GM18868 (cell line): ENCODE results near the gene PML.
"Not testable (repeated sequence)": the region's sequence is repeated elsewhere in the genome, so short reads cannot be mapped to it uniquely, and the experiment has no call there.

Source experiments
- ATAC-seq: cut with Tn5 transposase; IDR thresholded peaks from one replicate; pipeline ENCODE4 v1.9.1; 2021; ENCODE audit warnings: mild to moderate bottlenecking, moderate library complexity; ENCODE audit not compliant: unreplicated experiment

PML gene

GRCh38 chr15:73959012-73959581, 35.4 kb upstream of the PML start:
- no peak for ATAC-seq

DNA sequence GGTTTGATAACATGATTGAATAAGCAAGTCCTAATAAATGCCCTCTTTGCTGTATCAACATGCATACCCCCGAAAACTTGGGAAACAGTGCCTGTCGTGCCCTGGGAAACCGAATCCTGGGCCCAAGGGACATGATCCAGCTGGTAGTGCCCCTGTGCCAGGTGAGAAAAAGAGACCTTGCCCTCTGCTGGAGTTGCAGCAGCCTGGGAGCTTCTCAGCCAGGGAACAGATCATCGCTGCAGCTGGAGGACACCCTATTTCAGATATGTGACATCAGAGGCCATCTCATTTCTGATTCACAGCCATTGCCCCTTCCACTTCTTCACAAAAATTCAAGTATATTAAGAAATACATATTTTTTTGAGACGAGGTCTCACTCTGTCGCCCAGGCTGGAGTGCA, 34.7 kb upstream of the PML start:
- ATAC-seq = no peak

GRCh38 chr15:73960472-73961070, 33.9 kb upstream of the PML start:
- ATAC-seq = not testable (repeated sequence)

DNA sequence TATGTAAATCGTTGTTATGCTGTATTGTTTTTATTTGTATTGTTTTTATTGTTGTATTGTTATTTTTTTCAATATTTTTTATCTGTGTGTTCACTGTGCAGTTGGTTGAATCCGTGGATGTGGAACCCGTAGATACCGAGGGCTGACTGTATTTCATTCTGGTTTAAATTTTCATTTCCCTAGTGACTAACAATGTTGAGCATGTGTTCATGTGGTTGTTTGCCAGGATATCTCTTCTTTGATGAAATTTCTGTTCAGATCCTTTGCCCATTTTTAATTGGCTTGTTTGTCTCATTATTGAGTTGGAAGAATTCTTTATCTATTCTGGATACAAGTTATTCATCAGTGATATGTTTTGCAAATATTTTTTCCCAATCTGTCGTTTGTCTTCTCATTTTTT, 32.1 kb upstream of the PML start:
- ATAC-seq = no peak

DNA sequence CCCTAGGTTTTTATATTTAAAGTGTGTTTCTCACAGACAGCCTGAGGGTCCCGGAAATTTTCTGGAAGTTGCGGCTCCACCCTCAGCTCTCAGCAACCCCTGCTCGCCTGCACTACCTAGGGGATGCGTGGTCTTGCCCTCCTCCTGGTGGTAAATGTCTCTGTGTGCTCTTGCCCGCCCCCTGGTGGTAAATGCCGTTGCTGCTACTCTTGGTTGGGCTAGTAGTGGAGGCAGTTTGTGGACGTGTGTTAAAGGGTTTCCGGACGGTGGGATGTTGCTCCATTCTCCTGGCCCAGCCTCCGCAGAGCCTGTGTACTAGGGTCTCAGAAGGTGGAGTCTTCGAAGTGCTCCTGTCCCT, 29.8 kb upstream of the PML start:
- no peak for ATAC-seq

DNA sequence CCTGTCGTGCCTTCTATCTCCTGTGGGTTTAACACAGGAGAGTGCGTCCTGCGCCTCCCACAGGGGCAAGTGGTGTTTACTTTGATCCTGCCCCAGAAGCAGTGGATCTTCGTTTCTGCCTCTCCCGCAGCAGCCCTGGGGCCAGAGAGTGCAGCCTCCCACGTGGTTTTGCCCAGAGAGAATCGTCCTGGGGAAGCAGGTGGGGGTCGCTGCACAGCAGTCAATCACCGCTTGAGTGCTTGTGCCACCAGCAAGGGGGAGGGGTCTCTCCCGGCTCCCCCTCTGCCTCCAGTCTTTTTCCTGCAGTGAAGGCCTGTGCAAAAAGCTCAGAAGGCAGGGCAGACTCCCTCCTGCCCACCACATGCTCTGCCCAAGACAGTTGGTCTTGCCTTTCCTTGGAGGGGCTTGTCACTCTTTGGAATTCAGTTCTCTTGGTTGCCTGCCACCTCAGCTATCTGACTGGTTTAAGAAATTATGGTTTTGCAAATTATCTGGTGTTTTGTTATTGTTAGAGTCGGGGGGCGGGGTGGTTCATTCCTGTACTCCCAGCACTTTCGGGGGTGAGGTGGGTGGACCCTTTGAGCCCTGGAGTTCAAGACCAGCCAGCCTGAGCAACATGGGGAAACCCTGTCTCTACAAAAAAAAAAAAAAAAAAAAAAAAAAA, 29.3 kb upstream of the PML start:
- no peak for ATAC-seq

DNA sequence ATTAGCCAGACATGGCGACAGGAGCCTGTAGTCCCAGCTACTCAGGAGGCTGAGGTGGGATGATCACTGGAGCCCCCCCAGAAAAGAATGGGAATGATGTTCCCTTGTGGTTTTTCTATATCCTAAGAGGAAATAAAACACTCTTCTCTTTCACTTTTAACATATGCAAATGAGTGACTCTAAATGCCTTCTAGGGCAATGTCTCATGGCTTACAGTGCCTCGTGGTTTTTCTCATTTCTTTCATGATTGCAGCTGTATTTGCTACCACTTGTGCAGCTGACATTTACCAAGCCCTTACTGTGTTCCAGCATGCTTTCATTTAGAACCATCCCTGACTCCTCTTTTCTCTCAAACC, 28.8 kb upstream of the PML start:
- ATAC-seq = no peak

- no peak for ATAC-seq
Measured at GRCh38 chr15:73968461-73968860, 26.1 kb upstream of the PML start.

GRCh38 chr15:73969151-73969759, 25.3 kb upstream of the PML start:
- no peak for ATAC-seq

DNA sequence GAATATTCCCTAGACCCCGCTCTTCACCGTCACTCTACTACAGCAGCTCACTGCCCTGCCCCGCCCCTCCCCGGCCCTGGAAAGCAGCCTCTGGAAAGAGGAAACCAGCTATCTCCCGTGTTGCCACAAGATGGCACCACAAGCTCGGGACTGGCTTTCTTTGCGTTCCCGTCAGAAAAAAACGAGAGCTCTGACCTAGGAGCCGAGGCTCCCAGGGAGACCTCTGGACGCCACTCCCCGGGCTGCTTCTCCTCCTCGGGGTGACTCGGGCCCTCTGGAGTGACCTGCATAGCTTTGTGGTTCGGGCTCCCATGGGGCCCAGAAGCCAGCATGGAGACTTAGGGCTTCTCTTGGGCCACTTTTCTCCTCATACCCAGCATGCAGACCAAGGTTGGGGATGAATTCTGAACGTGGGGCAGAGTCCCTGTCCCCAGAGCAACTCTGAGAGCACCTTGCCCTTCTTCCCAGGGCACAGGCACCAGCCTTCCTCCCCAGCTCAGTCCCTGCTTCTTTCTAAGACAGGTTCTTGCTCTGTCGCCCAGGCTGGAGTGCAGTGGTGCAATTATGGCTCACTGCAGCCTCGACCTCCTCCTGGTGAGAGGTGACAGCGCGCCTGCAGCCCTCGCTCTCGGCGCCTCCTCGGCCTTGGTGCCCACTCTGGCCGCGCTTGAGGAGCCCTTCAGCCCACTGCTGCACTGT, 21.4 kb upstream of the PML start:
- ATAC-seq = no peak

- not testable (repeated sequence) for ATAC-seq
Measured at GRCh38 chr15:73973683-73974200, 20.8 kb upstream of the PML start.

DNA sequence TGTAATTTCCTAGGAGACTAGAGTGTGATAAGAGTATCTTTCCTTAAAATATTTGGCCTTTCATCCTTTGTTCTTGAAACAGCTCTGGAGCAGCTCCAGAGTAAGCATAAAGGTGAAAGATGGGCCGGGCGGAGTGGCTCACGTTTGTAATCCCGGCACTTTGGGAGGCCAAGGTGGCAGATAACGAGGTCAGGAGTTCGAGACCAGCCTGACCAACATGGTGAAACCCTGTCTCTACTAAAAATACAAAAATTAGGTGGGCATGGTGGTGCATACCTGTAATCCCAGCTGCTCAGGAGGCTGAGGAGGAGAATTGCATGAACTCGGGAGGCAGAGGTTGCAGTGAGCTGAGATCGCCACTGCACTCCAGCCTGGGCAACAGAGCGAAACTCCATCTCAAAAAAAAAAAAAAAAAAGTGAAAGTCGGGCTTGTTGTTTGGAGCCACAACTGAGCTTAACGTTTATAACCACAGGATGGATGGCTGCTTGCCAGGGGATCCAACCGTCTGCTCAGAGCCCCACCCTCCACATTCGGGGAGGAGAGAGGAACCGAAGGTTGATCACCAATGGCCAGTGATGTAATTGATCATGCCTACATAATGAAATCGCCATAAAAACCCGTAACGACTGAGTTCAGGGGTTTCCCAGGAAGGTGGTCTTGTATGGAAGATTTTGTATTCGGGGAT, 18.9 kb upstream of the PML start:
- not testable (repeated sequence) for ATAC-seq

GRCh38 chr15:73978896-73979295, 15.6 kb upstream of the PML start:
- ATAC-seq = no peak

DNA sequence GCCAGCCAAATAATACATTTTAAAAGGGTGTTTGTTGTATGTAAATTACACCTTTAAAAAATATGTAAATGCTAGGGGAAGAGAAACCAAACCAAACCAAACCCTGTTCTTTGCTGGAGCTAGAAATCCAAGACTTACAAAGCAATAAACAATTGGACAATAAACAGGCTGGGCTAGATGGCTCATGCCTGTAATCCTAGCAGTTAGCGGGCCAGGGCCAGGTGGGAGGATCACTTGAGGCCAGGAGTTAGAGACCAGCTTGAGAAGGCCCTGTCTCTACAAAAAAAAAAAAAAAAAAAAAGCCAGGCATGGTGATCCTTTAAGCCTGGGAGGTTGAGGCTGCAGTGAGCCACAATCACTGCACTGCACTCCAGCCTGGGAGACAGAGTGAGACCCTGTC, 14.9 kb upstream of the PML start:
- ATAC-seq = no peak

DNA sequence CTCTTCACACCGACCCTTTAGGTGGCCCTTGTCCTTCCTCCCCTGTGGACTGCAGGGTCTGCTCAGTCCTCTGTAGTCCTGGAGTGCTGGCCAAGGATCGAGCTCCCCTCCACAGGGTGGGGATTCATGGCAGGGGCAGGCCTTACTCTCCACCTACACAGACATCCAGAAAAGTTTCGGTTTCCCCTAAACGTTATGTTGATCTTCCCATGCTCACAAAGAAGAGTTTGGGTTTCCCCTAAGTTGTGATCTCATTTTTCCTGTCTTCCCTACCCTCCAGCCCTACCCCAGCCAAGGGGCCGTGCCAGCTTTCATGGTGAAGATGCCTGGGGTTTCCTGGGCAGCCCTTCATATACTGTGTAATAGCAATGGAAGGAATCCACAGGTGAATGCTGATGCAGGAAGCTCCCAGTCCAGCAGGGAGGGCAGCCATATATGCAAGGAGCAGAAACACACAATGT, 12.7 kb upstream of the PML start:
- ATAC-seq = no peak

GRCh38 chr15:73982222-73982962, 12.1 kb upstream of the PML start:
- ATAC-seq = no peak

DNA sequence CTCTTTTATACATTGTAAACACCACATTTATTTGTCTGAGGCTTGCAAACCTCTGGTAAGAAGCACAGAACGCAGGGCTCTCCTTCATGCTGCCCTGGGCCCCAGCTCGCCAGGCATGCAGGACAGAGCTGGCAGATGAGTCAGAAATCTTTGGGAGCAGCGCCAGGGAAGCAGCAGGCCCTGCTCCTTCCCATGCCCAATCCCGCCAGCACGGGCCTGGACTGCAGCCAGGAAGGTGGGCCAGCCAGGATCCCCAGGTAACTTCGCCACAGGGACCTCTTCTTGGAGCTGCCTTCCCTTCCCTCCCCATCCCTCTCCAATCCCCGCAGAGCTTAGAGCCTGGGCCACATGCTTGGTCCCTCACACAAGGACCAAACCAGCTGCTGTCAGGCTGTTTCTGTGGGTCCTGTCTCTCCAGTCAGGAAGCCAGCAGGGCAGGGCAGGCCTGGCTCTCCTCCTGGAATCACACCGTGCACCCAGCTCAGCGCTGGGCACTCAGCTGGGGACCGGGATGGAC, 11.2 kb upstream of the PML start:
- ATAC-seq = no peak

- ATAC-seq = no peak
Measured at GRCh38 chr15:73983773-73984172, 10.7 kb upstream of the PML start.

- ATAC-seq = no peak
Measured at GRCh38 chr15:73984208-73984979, 10.1 kb upstream of the PML start.
